HEK293 (cell line): ENCODE results near the gene CLNK.

Source experiments
- CTCF ChIA-PET: fragments of 350-600 bp; formaldehyde crosslinking; extraction: SDS; loops from one replicate; lab custom pipeline; 2021; ENCODE audit warnings: antibody characterized with exemption; lab: Yijun Ruan, JAX
- POLR2A ChIA-PET: fragments of 300-600 bp; formaldehyde crosslinking; extraction: SDS; loops from one replicate; lab custom pipeline; 2020; ENCODE audit warnings: antibody characterized with exemption, inconsistent platforms; lab: Yijun Ruan, JAX
- H3K27ac ChIP-seq: fragments of 200-500 bp; sonication (Bioruptor generic); 2 replicates; pipeline ENCODE4 v1.5.1; 2014; ENCODE audit warnings: low read depth, low read length, control low read depth, inconsistent platforms; ENCODE audit errors: extremely low read depth
- H3K36me3 ChIP-seq, 2 experiments: fragments of 200-500 bp in 1 of 2; sonication (Bioruptor generic) in 1 of 2; 1 replicate in 1 of 2; 2 replicates in 1 of 2; pipeline ENCODE4 v1.5.1; 2014 to 2017; ENCODE audit warnings: inconsistent platforms in 2 of 2, low read length in 2 of 2; ENCODE audit not compliant: control insufficient read depth in 2 of 2, insufficient read depth in 1 of 2
- H3K4me1 ChIP-seq: fragments of 200-500 bp; sonication (Bioruptor generic); 2 replicates; pipeline ENCODE4 v1.5.1; 2014; ENCODE audit warnings: mild to moderate bottlenecking, low read length, inconsistent platforms; ENCODE audit not compliant: control insufficient read depth, insufficient read depth
- H3K4me3 ChIP-seq: 2 replicates; pipeline ENCODE4 v1.5.1; 2011; ENCODE audit warnings: low read depth, mild to moderate bottlenecking, control low read depth, low read length, moderate library complexity
- H3K9me3 ChIP-seq: fragments of 200-500 bp; sonication (Bioruptor generic); 2 replicates; pipeline ENCODE4 v1.5.1; 2014; ENCODE audit warnings: low read depth, low read length, inconsistent platforms; ENCODE audit not compliant: control insufficient read depth, insufficient read depth
- GLI2 ChIP-seq: fragments of 450-650 bp; formaldehyde crosslinking; IDR thresholded peaks from 2 replicates; pipeline ENCODE4; 2017; ENCODE audit warnings: missing biosample characterization, missing genetic modification characterization, low read depth, borderline replicate concordance
- ZBTB17 ChIP-seq: fragments of 450-650 bp; formaldehyde crosslinking; IDR thresholded peaks from 2 replicates; pipeline ENCODE4 v1.5.1; 2016; ENCODE audit warnings: missing biosample characterization, missing genetic modification characterization
- ZIC2 ChIP-seq: fragments of 450-650 bp; formaldehyde crosslinking; IDR thresholded peaks from 2 replicates; pipeline ENCODE4 v1.5.1; 2016; ENCODE audit warnings: missing biosample characterization, missing genetic modification characterization
- ZNF112 ChIP-seq: fragments of 450-650 bp; formaldehyde crosslinking; IDR thresholded peaks from 2 replicates; pipeline ENCODE4 v1.5.0; 2017; ENCODE audit warnings: missing biosample characterization, missing genetic modification characterization
- ZNF121 ChIP-seq: fragments of 450-650 bp; formaldehyde crosslinking; IDR thresholded peaks from 2 replicates; pipeline ENCODE4 v1.5.1; 2016; ENCODE audit warnings: missing biosample characterization, missing genetic modification characterization
- ZNF140 ChIP-seq: fragments of 450-650 bp; formaldehyde crosslinking; IDR thresholded peaks from 2 replicates; pipeline ENCODE4 v1.5.1; 2016; ENCODE audit warnings: missing biosample characterization, missing genetic modification characterization
- ZNF202 ChIP-seq: fragments of 450-650 bp; formaldehyde crosslinking; IDR thresholded peaks from 2 replicates; pipeline ENCODE4 v1.5.1; 2016; ENCODE audit warnings: missing biosample characterization, missing genetic modification characterization, borderline replicate concordance
- ZNF211 ChIP-seq: fragments of 450-650 bp; formaldehyde crosslinking; IDR thresholded peaks from 2 replicates; pipeline ENCODE4 v1.5.1; 2016; ENCODE audit warnings: low read depth, missing biosample characterization, missing genetic modification characterization
- ZNF274 ChIP-seq, 2 experiments: fragments of 200-500 bp in 1 of 2; fragments of 450-650 bp in 1 of 2; sonication (Bioruptor generic) in 1 of 2; formaldehyde crosslinking in 1 of 2; IDR thresholded peaks; 2 replicates each; pipeline versions ENCODE4 v1.5.1 to v1.6.1; 2014 to 2016; ENCODE audit warnings: borderline replicate concordance in 1 of 2, inconsistent platforms in 1 of 2, low read length in 1 of 2, missing biosample characterization in 1 of 2, missing genetic modification characterization in 1 of 2
- ZNF391 ChIP-seq: fragments of 450-650 bp; formaldehyde crosslinking; IDR thresholded peaks from 2 replicates; pipeline ENCODE4 v1.5.1; 2016; ENCODE audit warnings: low read depth, missing biosample characterization, missing genetic modification characterization, borderline replicate concordance
- ZNF394 ChIP-seq: fragments of 450-650 bp; formaldehyde crosslinking; IDR thresholded peaks from 2 replicates; pipeline ENCODE4 v1.5.1; 2016; ENCODE audit warnings: missing biosample characterization, missing genetic modification characterization, mild to moderate bottlenecking, moderate library complexity, borderline replicate concordance
- ZNF423 ChIP-seq: fragments of 450-650 bp; formaldehyde crosslinking; IDR thresholded peaks from 2 replicates; pipeline ENCODE4 v1.5.1; 2016; ENCODE audit warnings: missing biosample characterization, missing genetic modification characterization
- ZNF488 ChIP-seq: fragments of 450-650 bp; formaldehyde crosslinking; IDR thresholded peaks from 2 replicates; pipeline ENCODE4 v1.5.1; 2016; ENCODE audit warnings: missing biosample characterization, missing genetic modification characterization
- ZNF600 ChIP-seq: fragments of 450-650 bp; formaldehyde crosslinking; IDR thresholded peaks from 2 replicates; pipeline ENCODE4 v1.5.1; 2016; ENCODE audit warnings: missing biosample characterization, missing genetic modification characterization
- ZNF624 ChIP-seq: fragments of 450-650 bp; formaldehyde crosslinking; IDR thresholded peaks from 2 replicates; pipeline ENCODE4 v1.5.1; 2017; ENCODE audit warnings: missing biosample characterization, missing genetic modification characterization
- ZNF629 ChIP-seq: fragments of 450-650 bp; formaldehyde crosslinking; IDR thresholded peaks from 2 replicates; pipeline ENCODE4 v1.5.1; 2017; ENCODE audit warnings: missing biosample characterization, missing genetic modification characterization
- ZNF747 ChIP-seq: fragments of 450-650 bp; formaldehyde crosslinking; IDR thresholded peaks from 2 replicates; pipeline ENCODE4 v1.5.1; 2016; ENCODE audit warnings: missing biosample characterization, missing genetic modification characterization
- ZNF837 ChIP-seq: fragments of 450-650 bp; formaldehyde crosslinking; IDR thresholded peaks from 2 replicates; pipeline ENCODE4 v1.5.1; 2016; ENCODE audit warnings: missing biosample characterization, missing genetic modification characterization
- ZNF843 ChIP-seq: fragments of 450-650 bp; formaldehyde crosslinking; IDR thresholded peaks from 2 replicates; pipeline ENCODE4 v1.5.1; 2016; ENCODE audit warnings: missing biosample characterization, missing genetic modification characterization
- ZSCAN16 ChIP-seq: fragments of 450-650 bp; formaldehyde crosslinking; IDR thresholded peaks from 2 replicates; pipeline ENCODE4 v1.5.1; 2016; ENCODE audit warnings: missing biosample characterization, missing genetic modification characterization
- TF ChIP-seq, protein P1 (sequence below): fragments of 450-650 bp; formaldehyde crosslinking; IDR thresholded peaks from 2 replicates; pipeline ENCODE4 v1.5.1; 2017; ENCODE audit warnings: missing biosample characterization, missing genetic modification characterization
- TF ChIP-seq, protein P2 (sequence below): fragments of 450-650 bp; formaldehyde crosslinking; IDR thresholded peaks from 2 replicates; pipeline ENCODE4 v1.5.1; 2016; ENCODE audit warnings: missing biosample characterization, missing genetic modification characterization

CLNK gene

DNA sequence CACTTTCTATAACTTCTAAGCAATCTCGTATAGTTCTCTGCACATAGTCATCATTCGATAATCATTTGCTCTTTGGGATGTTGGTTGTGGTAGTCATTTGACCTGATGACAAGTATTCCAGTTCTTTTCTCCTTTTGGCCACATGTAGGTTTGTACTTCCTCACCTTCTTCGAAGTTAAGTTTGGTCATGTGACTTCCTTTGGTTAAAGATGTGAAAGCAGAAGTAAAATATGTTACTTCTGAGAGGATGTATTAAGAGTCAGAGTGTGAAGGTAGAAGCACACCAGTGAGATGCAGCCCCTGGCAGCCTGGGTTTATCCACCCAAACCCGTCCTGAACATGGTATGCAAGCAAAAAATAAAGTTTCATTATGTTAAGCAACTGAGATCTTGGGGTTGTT, 178.5 kb downstream of the CLNK start (continued):
- TF ChIP-seq, protein P1, sequence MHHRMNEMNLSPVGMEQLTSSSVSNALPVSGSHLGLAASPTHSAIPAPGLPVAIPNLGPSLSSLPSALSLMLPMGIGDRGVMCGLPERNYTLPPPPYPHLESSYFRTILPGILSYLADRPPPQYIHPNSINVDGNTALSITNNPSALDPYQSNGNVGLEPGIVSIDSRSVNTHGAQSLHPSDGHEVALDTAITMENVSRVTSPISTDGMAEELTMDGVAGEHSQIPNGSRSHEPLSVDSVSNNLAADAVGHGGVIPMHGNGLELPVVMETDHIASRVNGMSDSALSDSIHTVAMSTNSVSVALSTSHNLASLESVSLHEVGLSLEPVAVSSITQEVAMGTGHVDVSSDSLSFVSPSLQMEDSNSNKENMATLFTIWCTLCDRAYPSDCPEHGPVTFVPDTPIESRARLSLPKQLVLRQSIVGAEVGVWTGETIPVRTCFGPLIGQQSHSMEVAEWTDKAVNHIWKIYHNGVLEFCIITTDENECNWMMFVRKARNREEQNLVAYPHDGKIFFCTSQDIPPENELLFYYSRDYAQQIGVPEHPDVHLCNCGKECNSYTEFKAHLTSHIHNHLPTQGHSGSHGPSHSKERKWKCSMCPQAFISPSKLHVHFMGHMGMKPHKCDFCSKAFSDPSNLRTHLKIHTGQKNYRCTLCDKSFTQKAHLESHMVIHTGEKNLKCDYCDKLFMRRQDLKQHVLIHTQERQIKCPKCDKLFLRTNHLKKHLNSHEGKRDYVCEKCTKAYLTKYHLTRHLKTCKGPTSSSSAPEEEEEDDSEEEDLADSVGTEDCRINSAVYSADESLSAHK = no peak
- TF ChIP-seq, protein P2, sequence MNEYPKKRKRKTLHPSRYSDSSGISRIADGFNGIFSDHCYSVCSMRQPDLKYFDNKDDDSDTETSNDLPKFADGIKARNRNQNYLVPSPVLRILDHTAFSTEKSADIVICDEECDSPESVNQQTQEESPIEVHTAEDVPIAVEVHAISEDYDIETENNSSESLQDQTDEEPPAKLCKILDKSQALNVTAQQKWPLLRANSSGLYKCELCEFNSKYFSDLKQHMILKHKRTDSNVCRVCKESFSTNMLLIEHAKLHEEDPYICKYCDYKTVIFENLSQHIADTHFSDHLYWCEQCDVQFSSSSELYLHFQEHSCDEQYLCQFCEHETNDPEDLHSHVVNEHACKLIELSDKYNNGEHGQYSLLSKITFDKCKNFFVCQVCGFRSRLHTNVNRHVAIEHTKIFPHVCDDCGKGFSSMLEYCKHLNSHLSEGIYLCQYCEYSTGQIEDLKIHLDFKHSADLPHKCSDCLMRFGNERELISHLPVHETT = no peak
- TF ChIP-seq ZNF140 (no peak), ZNF488 (tag by site-specific recombination) (no peak), ZNF112 (no peak), ZNF423 (tag by site-specific recombination) (no peak), ZNF624 (tag by site-specific recombination) (no peak), ZNF747 (tag by site-specific recombination) (no peak), ZNF629 (tag by site-specific recombination) (no peak), ZNF391 (tag by site-specific recombination) (no peak)
- TF ChIP-seq, all 188 proteins: peak for 0

DNA sequence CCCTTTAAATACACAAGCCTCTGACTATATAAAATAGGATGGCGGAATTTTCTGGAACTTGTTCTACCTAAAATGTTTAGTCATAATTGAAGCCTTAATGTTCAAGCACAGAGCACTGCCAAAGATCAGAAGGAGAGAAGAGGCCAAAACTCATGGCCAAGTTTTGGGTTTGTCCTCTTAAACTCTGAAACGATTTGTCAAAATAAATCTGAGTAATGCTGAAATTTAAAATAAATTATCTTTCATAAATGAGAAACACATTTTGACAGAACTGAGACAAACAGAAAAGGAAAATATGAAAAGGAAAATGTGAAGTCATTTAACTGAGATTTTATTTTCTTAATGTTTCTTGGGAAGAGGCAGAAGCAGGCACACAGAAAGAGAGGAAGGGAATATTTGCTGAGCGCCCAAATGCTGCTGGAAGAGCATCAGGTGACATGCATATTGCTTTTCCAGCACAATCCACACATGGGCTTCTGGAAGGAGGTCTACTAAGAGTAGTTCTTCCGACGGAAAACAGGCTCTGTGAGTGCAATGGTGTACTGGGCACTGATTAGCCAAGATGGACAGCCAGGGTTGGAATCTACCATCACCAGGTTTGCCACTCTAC, 179.9 kb downstream of the CLNK start:
- H3K27ac ChIP-seq = no peak overlapping the region
- H3K4me1 ChIP-seq = no peaks in the 10 kb centered on the region
- no peak overlapping the region for H3K4me3 ChIP-seq
- CTCF ChIA-PET = no interaction called here
- TF ChIP-seq ZNF202 (tag by site-specific recombination) (no peak), ZNF843 (tag by site-specific recombination) (no peak), ZNF394 (tag by site-specific recombination) (no peak), ZNF121 (tag by site-specific recombination) (no peak), ZNF837 (tag by site-specific recombination) (no peak), ZNF274 (IDR thresholded peaks at IDR 0.05; ENCODE audit: low read length) (no peak), ZNF274 (tag by site-specific recombination; IDR thresholded peaks at IDR 0.05; ENCODE audit: borderline replicate concordance) (no peak), ZBTB17 (no peak), GLI2 (tag by site-specific recombination) (no peak), ZSCAN16 (no peak), ZNF600 (tag by site-specific recombination) (no peak), ZIC2 (tag by site-specific recombination) (no peak), ZNF211 (tag by site-specific recombination) (no peak)
- POLR2A ChIA-PET = no interaction called here
- H3K36me3 ChIP-seq = no peaks in the 10 kb centered on the region
- no peaks in the 10 kb centered on the region for H3K9me3 ChIP-seq
